Measurements from ENCODE around the gene FOSB. TPM values are rescaled to one million over a fixed set of nuclear protein-coding genes. Genes with fewer than 3 reads are reported as not detected.

Gene FOSB
- total and polyA plus RNA-seq, 11 donors: 0.23 to 107 (median 1.1) TPM

GRCh38 chr19:45503909-45504308 lies 36.1 kb downstream of the FOSB start:
- WGBS, 4 donors: 83 to 90% (median 88%) methylated on average over 9 of the region's 9 CpGs
- intact Hi-C loops (cut with DNase I): no loop called here

GRCh38 chr19:45505151-45505995 lies 37.6 kb downstream of the FOSB start:
- no peak for ATAC-seq
- H3K36me3 ChIP-seq: peaks cover 0 to 2% (median 0%) of the 10 kb centered on the region in 9 donors
- 87 to 93% (median 89%) methylated on average over 8 of the region's 8 CpGs for WGBS, 4 donors
- H3K4me3 ChIP-seq: peak overlapping the region in 1 of 12 donors; percentile 100
- TF ChIP-seq POLR2A (IDR thresholded peaks at IDR 0.05) (no peak), CTCF (IDR thresholded peaks at IDR 0.05) (no peak)
- no peaks in the 10 kb centered on the region for H3K9me3 ChIP-seq
- no peak for DNase-seq
- H3K4me1 ChIP-seq: peaks cover 0 to 47% (median 12%) of the 10 kb centered on the region in 12 donors
- H3K27ac ChIP-seq: peak overlapping the region in 8 of 12 donors; percentile 9 to 99 (median 97)
- intact Hi-C loops (cut with DNase I): loop anchor here in 3 of 10 donors (5.0 kb wide), 3 partner anchors 77 to 187 kb away; partner anchors contain the start of genes OPA3 (in 2 of the 3), QPCTL (in 1 of the 3) and SNRPD2 (in 1 of the 3)
- peaks cover 0 to under 1% (median 0%) of the 10 kb centered on the region in 9 donors for H3K27me3 ChIP-seq

More at GRCh38 chr19:45503909-45504308, 36.1 kb downstream of the FOSB start:
- peaks cover 0 to 12% (median 7%) of the 10 kb centered on the region in 9 donors for H3K27me3 ChIP-seq
- H3K4me1 ChIP-seq: peaks cover under 1 to 49% (median 7%) of the 10 kb centered on the region in 12 donors
- no peak overlapping the region for H3K4me3 ChIP-seq
- H3K27ac ChIP-seq: no peak overlapping the region
- no peak for DNase-seq
- H3K36me3 ChIP-seq: no peaks in the 10 kb centered on the region
- TF ChIP-seq POLR2A (IDR thresholded peaks at IDR 0.05): no peak
- no peak for TF ChIP-seq CTCF (IDR thresholded peaks at IDR 0.05)
- no peak for ATAC-seq
- H3K9me3 ChIP-seq: no peaks in the 10 kb centered on the region

- H3K4me1 ChIP-seq: peaks cover 0 to 50% (median 16%) of the 10 kb centered on the region in 12 donors
- intact Hi-C loops (cut with DNase I): loop anchor here in 3 of 10 donors (5.0 kb wide), 3 partner anchors 76 to 186 kb away; partner anchors contain the start of genes OPA3 (in 2 of the 3), QPCTL (in 1 of the 3) and SNRPD2 (in 1 of the 3)
- no peak for TF ChIP-seq CTCF (IDR thresholded peaks at IDR 0.05)
- no peak for TF ChIP-seq POLR2A (IDR thresholded peaks at IDR 0.05)
- peaks cover 0 to 8% (median 0%) of the 10 kb centered on the region in 9 donors for H3K36me3 ChIP-seq
- WGBS, 4 donors: 53 to 66% (median 66%) methylated on average over 5 of the region's 5 CpGs
- H3K4me3 ChIP-seq: peak overlapping the region in 8 of 12 donors; percentile 78 to 100 (median 96)
- no peaks in the 10 kb centered on the region for H3K9me3 ChIP-seq
- no peaks in the 10 kb centered on the region for H3K27me3 ChIP-seq
- H3K27ac ChIP-seq: peak overlapping the region; percentile 9 to 99 (median 96)
- ATAC-seq (no peak), DNase-seq (no peak)
Observed at GRCh38 chr19:45505996-45506245, 38.1 kb downstream of the FOSB start.
